Suppressor macrophage treated with lipopolysaccharide for 4 hours (primary cell): ENCODE results near the gene ZSCAN9.

Experiments
- DNase-seq: peaks from one replicate; pipeline ENCODE4 v3.0.0-alpha.2; 2020

Gene ZSCAN9

DNA sequence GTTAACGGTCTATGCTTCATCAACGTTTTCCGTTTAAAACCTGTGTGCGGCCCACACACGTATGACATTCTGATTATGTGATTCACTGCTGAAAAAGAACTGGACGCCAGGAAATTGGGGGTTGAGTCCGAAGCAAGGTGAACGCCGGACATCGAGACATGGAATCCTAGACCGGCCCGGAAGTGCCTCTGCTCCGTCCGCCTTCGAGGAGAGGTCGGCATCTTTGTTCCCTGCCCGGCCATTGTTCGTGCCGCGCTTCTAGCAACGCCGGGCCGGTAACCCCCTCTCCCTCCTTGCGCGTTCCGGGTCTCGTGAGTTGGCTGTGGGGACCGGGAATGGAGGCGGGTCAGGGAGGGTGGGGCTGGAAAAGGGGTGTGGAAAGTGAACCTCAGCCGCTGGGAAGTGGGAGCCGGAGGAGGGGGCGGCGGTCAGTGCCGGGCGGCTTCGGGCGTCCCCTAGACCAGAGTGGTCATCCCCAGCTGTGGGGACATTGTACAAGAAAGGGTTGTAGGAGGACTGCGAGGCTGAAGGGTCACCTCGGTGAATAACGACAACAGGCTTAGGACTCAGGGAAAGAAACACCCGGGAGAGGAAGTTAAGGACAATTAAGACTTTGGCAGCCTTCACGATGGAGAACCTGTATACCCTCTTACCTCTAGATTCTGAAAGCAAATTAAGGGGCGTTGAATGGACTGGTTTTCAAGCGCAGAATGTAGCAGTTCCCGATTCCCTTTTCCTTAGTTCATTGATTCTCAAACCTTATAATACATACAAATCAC is at the start of gene ZSCAN9:
TSS of gene ZSCAN9 (plus strand) at position 220 of the 779 bp plus-strand sequence. CDS start 1,810 bp downstream, outside the sequence.
- DNase-seq: peak; percentile 84

- no peak for DNase-seq
Observed at GRCh38 chr6:28176373-28176772, 48.7 kb upstream of the ZSCAN9 start.

GRCh38 chr6:28182255-28182654 is 42.8 kb upstream of the ZSCAN9 start:
- no peak for DNase-seq

- DNase-seq: no peak
Observed at GRCh38 chr6:28188111-28188979, 36.7 kb upstream of the ZSCAN9 start.

- DNase-seq: no peak
Observed at GRCh38 chr6:28200020-28200419, 25.1 kb upstream of the ZSCAN9 start.

DNA sequence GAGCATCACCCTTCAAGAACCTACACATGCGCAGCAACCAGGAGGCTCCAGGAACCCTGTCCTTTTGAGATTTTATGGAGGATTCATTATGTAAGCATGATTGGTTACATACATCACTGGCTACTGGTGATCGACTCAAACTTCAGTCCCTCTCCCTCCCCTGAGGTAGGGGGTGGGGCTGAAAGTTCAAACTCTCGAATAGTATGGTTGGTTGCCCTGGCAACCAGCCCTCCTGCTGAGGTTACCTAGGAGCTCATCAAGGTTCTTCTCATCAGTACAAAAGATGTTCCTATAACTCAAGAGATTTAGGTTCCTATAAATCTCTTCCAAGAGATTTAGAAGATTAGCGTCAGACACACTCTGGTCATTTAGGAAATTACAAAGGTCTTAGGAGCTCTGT is 21.9 kb upstream of the ZSCAN9 start:
- no peak for DNase-seq

- DNase-seq: no peak
Observed at GRCh38 chr6:28205879-28206278, 19.2 kb upstream of the ZSCAN9 start.

GRCh38 chr6:28206527-28206926 is 18.5 kb upstream of the ZSCAN9 start:
- DNase-seq: no peak

GRCh38 chr6:28206928-28207509 is 18.1 kb upstream of the ZSCAN9 start:
- DNase-seq: no peak

DNA sequence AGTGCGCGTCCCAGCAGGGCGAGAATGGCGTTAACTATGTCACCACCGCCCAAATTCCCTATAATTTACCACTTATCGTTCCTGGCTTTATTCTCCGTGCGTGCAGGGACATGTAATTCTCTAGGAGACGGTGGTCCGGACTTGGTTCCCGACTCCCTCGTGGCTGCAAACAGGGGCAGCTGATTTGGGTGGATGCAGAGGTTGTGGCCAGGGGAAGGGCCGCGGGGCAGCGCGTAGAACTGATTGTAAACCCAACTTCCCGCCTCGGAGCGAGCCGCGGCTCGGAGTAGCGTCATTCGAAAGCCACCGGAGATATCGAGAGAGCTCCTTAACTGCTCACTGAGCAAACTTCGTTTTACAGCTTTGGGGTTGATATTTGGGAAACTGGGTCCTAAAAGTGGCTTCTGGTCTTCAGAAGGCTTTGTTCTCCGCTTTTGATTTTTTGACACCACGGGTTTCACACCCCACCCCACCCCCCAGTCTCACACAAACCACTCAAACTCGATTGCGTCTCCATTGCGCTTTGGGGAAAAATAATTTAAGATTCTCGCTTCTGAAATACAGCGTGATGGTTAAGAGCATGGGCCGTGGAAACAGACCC is 17.5 kb upstream of the ZSCAN9 start:
- peak; percentile 50 for DNase-seq

- DNase-seq: no peak
Observed at GRCh38 chr6:28208111-28208659, 16.9 kb upstream of the ZSCAN9 start.

- no peak for DNase-seq
Observed at GRCh38 chr6:28209753-28210535, 15.1 kb upstream of the ZSCAN9 start.

DNA sequence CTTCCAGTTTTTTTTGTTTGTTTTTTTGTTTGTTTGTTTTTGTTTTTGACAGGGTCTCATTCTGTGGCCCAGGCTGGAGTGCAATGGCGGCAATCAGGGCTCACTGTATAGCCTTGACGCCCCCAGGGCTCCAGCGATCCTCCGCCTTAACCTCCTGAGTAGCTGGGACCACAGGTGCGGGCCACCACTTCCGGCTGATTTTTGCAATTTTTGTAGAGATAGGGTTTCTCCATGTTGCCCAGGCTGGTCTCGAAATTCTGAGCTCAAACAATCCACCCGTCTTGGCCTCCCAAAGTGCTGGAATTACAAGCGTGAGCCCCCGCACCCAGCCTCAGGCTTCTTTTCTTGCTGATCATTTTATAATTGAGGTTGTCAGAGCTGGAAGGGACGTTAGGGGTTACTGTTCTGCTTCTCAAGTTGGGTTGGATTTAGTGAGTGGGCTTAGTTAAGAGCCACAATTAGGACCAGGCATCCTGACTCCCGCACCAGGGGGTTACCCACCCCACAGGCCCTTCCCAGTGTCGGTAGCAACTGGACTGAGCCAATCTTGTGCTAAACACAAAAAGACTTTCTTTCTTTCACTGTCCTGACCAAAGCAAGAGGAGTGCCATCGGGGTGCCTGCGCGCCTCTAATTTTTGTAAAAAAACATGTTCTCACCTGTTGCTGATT is 13.1 kb upstream of the ZSCAN9 start:
- no peak for DNase-seq

- peak; percentile 79 for DNase-seq
Observed at GRCh38 chr6:28212510-28213212, 12.4 kb upstream of the ZSCAN9 start.

- DNase-seq: no peak
Observed at GRCh38 chr6:28213213-28213523, 11.9 kb upstream of the ZSCAN9 start.

DNA sequence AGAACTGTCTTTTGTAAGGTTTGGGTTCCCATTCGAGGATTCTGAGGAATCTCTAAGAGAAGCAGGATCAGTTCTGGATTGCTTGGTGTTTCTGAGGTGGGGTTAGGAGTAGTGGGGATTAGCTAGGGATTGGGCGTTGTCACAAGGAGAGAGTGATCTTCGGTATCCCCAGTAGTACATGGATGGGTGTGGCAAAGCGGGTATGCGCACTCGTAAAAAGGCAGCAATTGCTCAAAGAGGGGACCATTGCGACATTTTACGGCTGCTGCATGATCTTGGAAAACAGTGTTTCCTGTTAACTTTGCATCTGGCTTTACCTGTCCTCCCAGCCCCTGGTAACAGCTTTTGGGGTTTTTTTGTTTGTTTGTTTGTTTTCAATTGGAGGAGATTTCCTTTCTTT is 9.7 kb upstream of the ZSCAN9 start:
- DNase-seq: no peak

GRCh38 chr6:28217890-28218289 is 7.2 kb upstream of the ZSCAN9 start:
- no peak for DNase-seq

DNA sequence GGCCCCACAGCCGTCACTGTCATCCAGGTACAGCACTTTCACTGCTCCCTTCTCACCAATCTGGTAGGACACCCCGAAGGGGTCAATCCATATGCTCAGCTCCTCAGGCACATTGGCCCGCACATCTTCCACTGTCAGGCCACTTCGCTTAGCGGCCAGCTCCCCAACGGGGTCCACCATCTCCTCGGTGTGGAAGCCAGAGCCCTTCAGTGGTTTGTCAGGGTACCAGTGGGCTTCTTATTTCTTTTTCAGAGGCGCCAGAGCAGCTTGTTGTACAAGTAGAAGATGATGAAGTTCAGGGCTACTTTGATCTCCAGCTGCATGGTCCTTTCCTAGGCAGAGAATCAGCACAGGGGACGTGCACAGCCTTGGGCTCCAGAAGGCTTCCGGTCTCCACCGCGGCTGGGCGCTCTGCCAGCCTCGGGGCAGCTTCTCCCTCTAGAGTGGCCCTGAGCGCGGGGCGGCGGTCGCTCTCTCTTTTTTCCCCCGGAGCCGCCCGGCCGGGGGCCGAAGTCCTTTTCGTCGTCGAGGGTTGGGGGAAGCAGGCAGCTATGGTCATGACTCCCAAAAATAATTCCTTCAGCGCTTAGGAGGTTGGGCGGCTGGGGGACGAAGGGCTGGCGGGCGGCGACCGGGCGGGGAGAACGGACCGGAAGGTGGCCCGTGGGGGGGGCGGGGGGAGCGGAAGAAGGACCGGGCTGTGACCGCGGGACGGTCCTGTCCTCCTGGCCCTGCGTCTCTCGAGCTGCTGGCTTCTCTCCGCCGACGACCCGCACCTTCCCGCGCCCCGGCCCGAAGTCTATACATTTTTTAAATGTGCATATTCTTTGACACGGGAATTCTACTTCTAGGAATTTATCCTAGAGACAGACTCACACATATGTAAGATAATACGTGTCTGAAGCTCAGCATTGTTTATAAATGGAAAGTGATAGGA is 6.5 kb upstream of the ZSCAN9 start:
- peak; percentile 77 for DNase-seq

GRCh38 chr6:28220257-28221133 is 4.6 kb upstream of the ZSCAN9 start:
- DNase-seq: no peak
